Measurements from ENCODE around the gene CLASP2.
"Not testable (repeated sequence)": the region's sequence is repeated elsewhere in the genome, so short reads cannot be mapped to it uniquely, and the experiment has no call there.

The CLASP2 gene

GRCh38 chr3:33541918-33542317, 176.1 kb downstream of the CLASP2 start:
- DNase-seq: no peak

- no peak for DNase-seq
These were observed 179.2 kb downstream of the CLASP2 start for GRCh38 chr3:33538678-33539339.

- DNase-seq: no peak
These were observed 180.9 kb downstream of the CLASP2 start for GRCh38 chr3:33537133-33537532.

- DNase-seq: no peak
These were observed 191.3 kb downstream of the CLASP2 start for GRCh38 chr3:33526787-33527186.

GRCh38 chr3:33525232-33525631, 192.8 kb downstream of the CLASP2 start:
- DNase-seq: no peak

- no peak for DNase-seq
These were observed 194.9 kb downstream of the CLASP2 start for GRCh38 chr3:33523093-33523667.

- DNase-seq: no peak
These were observed 196.3 kb downstream of the CLASP2 start for GRCh38 chr3:33521736-33522135.

- DNase-seq: no peak
These were observed 204.7 kb downstream of the CLASP2 start for GRCh38 chr3:33513262-33513863.

GRCh38 chr3:33505027-33505426, 213.0 kb downstream of the CLASP2 start:
- DNase-seq: no peak

- DNase-seq: peak in 1 of 3 experiments; percentile 3
These were observed 221.6 kb downstream of the CLASP2 start for GRCh38 chr3:33496449-33496848.

- no peak for DNase-seq
These were observed 226.3 kb downstream of the CLASP2 start for GRCh38 chr3:33491721-33492120.

- peak in 1 of 3 experiments; percentile 17 for DNase-seq
These were observed 227.3 kb downstream of the CLASP2 start for GRCh38 chr3:33490641-33491241.

- no peak for DNase-seq
These were observed 229.4 kb downstream of the CLASP2 start for GRCh38 chr3:33488683-33489082.

GRCh38 chr3:33488246-33488645, 229.8 kb downstream of the CLASP2 start:
- no peak for DNase-seq

- DNase-seq: no peak
These were observed 235.9 kb downstream of the CLASP2 start for GRCh38 chr3:33482111-33482521.

- DNase-seq: no peak
These were observed 243.2 kb downstream of the CLASP2 start for GRCh38 chr3:33474896-33475295.

GRCh38 chr3:33473813-33474212, 244.2 kb downstream of the CLASP2 start:
- DNase-seq: no peak

GRCh38 chr3:33467786-33468185, 250.3 kb downstream of the CLASP2 start:
- no peak for DNase-seq

- no peak for DNase-seq
These were observed 257.0 kb downstream of the CLASP2 start for GRCh38 chr3:33461097-33461496.

GRCh38 chr3:33459577-33459976, 258.5 kb downstream of the CLASP2 start:
- not testable (repeated sequence) for DNase-seq

- DNase-seq: no peak
These were observed 259.6 kb downstream of the CLASP2 start for GRCh38 chr3:33458446-33458845.

- no peak for DNase-seq
These were observed 261.3 kb downstream of the CLASP2 start for GRCh38 chr3:33456756-33457155.

GRCh38 chr3:33453331-33453761, 264.7 kb downstream of the CLASP2 start:
- DNase-seq: no peak

- not testable (repeated sequence) for DNase-seq
These were observed 266.1 kb downstream of the CLASP2 start for GRCh38 chr3:33451994-33452393.
